Naive B cell (primary cell): ENCODE results near the gene INHBC. TPM values are rescaled to one million over a fixed set of nuclear protein-coding genes. Genes with fewer than 3 reads are reported as not detected.
"Not testable (repeated sequence)": the region's sequence is repeated elsewhere in the genome, so short reads cannot be mapped to it uniquely, and the experiment has no call there.

Experiments used
- ATAC-seq, 2 donors: fragments of 150-1000 bp; cut with Tn5 transposase; 2 replicates each; pipeline ENCODE4 v1.10.0; 2021; ENCODE audit warnings: low read depth in 2 of 2, mild to moderate bottlenecking in 2 of 2, moderate library complexity in 2 of 2
- DNase-seq: peaks from one replicate; pipeline ENCODE4 v3.0.0; 2022
- H3K27ac Mint-ChIP-seq, 6 donors: one replicate each; pipeline ENCODE4 v1.8.0; 2020 to 2022; ENCODE audit warnings: mild to moderate bottlenecking in 6 of 6, mixed read lengths in 6 of 6, moderate library complexity in 5 of 6, inconsistent platforms in 2 of 6
- H3K27me3 Mint-ChIP-seq, 3 donors: one replicate each; pipeline ENCODE4 v1.8.0; 2021 to 2022; ENCODE audit warnings: mixed read lengths in 3 of 3, mild to moderate bottlenecking in 1 of 3
- H3K36me3 Mint-ChIP-seq, 2 donors: one replicate each; pipeline ENCODE4 v1.8.0; 2020 to 2022; ENCODE audit warnings: mixed read lengths in 2 of 2, inconsistent platforms in 1 of 2, mild to moderate bottlenecking in 1 of 2
- H3K4me1 Mint-ChIP-seq, 3 donors: one replicate each; pipeline ENCODE4 v1.8.0; 2020 to 2022; ENCODE audit warnings: mixed read lengths in 3 of 3, inconsistent platforms in 1 of 3, mild to moderate bottlenecking in 1 of 3, moderate library complexity in 1 of 3
- H3K4me3 Mint-ChIP-seq, 8 donors: one replicate each; pipeline ENCODE4 v1.8.0; 2020 to 2022; ENCODE audit warnings: mild to moderate bottlenecking in 8 of 8, mixed read lengths in 8 of 8, moderate library complexity in 8 of 8, inconsistent platforms in 2 of 8
- H3K9me3 Mint-ChIP-seq, 7 donors: one replicate each; pipeline ENCODE4 v1.8.0; 2020 to 2022; ENCODE audit warnings: mixed read lengths in 7 of 7, mild to moderate bottlenecking in 5 of 7, inconsistent platforms in 2 of 7, moderate library complexity in 1 of 7
- polyA plus RNA-seq, 6 donors: library from polyadenylated mRNA; unstranded; fragments of 300-500 nt; fragmentation: Illumina TruSeq; gene quantifications; one replicate each; pipeline ENCODE4 v1.2.3, GENCODE V29; 2021; ENCODE audit warnings: low read depth in 6 of 6

Gene INHBC
- polyA plus RNA-seq, 6 donors from 2014 or later = not detected

- H3K27me3 Mint-ChIP-seq, ATAC-seq, DNase-seq, H3K9me3 Mint-ChIP-seq, H3K4me3 Mint-ChIP-seq, H3K36me3 Mint-ChIP-seq: not testable (repeated sequence)
- H3K4me1 Mint-ChIP-seq = peaks cover 21 to 42% (median 34%) of the 10 kb centered on the region in 3 donors
- peak overlapping the region in 1 of 6 donors; percentile 94 for H3K27ac Mint-ChIP-seq
These were observed 20.4 kb upstream of the INHBC start for GRCh38 chr12:57414160-57414559.

GRCh38 chr12:57415088-57415487, 19.5 kb upstream of the INHBC start:
- ATAC-seq (no peak), DNase-seq (no peak)
- no peaks in the 10 kb centered on the region for H3K27me3 Mint-ChIP-seq
- peaks cover 27 to 47% (median 39%) of the 10 kb centered on the region in 3 donors for H3K4me1 Mint-ChIP-seq
- H3K36me3 Mint-ChIP-seq = no peaks in the 10 kb centered on the region
- no peak overlapping the region for H3K4me3 Mint-ChIP-seq
- H3K27ac Mint-ChIP-seq = peak overlapping the region in 2 of 6 donors; percentile 1 to 33
- no peaks in the 10 kb centered on the region for H3K9me3 Mint-ChIP-seq

GRCh38 chr12:57416039-57416996, 18.3 kb upstream of the INHBC start:
- DNase-seq = no peak
- Mint-ChIP-seq H3K27ac (peak overlapping the region in 4 of 6 donors; percentile 44 to 95 (median 75)), H3K36me3 (no peaks in the 10 kb centered on the region), H3K9me3 (no peaks in the 10 kb centered on the region), H3K4me1 (peaks cover 35 to 54% (median 43%) of the 10 kb centered on the region in 3 donors), H3K4me3 (no peak overlapping the region), H3K27me3 (no peaks in the 10 kb centered on the region)
- no peak for ATAC-seq

GRCh38 chr12:57418255-57418654, 16.3 kb upstream of the INHBC start:
- peaks cover 30 to 43% (median 42%) of the 10 kb centered on the region in 3 donors for H3K4me1 Mint-ChIP-seq
- H3K9me3 Mint-ChIP-seq = no peaks in the 10 kb centered on the region
- peak overlapping the region in 3 of 6 donors; percentile 33 to 88 (median 75) for H3K27ac Mint-ChIP-seq

GRCh38 chr12:57419495-57419894, 15.1 kb upstream of the INHBC start:
- H3K4me1 Mint-ChIP-seq = peaks cover 33 to 48% (median 45%) of the 10 kb centered on the region in 3 donors
- DNase-seq (no peak), ATAC-seq (no peak)
- no peaks in the 10 kb centered on the region for H3K27me3 Mint-ChIP-seq
- peak overlapping the region in 1 of 8 donors; percentile 17 for H3K4me3 Mint-ChIP-seq
- peaks cover 0 to 8% of the 10 kb centered on the region in 2 donors for H3K36me3 Mint-ChIP-seq
- H3K9me3 Mint-ChIP-seq = no peaks in the 10 kb centered on the region
- peak overlapping the region in 5 of 6 donors; percentile 5 to 79 (median 40) for H3K27ac Mint-ChIP-seq

More at GRCh38 chr12:57418255-57418654, 16.3 kb upstream of the INHBC start:
- Mint-ChIP-seq H3K36me3 (peaks cover 0 to 4% of the 10 kb centered on the region in 2 donors), H3K4me3 (no peak overlapping the region), H3K27me3 (no peaks in the 10 kb centered on the region)
- DNase-seq (no peak), ATAC-seq (no peak)

GRCh38 chr12:57420482-57420881, 14.1 kb upstream of the INHBC start:
- Mint-ChIP-seq H3K4me3 (no peak overlapping the region), H3K27ac (peak overlapping the region in 3 of 6 donors; percentile 37 to 65 (median 41)), H3K36me3 (peaks cover 0 to 9% of the 10 kb centered on the region in 2 donors), H3K4me1 (peaks cover 28 to 46% (median 43%) of the 10 kb centered on the region in 3 donors), H3K9me3 (no peaks in the 10 kb centered on the region), H3K27me3 (no peaks in the 10 kb centered on the region)
- no peak for DNase-seq
- ATAC-seq = no peak

- H3K27ac Mint-ChIP-seq = peak overlapping the region in 3 of 6 donors; percentile 13 to 56 (median 54)
- not testable (repeated sequence) for H3K27me3 Mint-ChIP-seq, H3K9me3 Mint-ChIP-seq, ATAC-seq, H3K36me3 Mint-ChIP-seq, DNase-seq
- peak overlapping the region in 1 of 8 donors; percentile 25 for H3K4me3 Mint-ChIP-seq
- H3K4me1 Mint-ChIP-seq = peaks cover 33 to 47% (median 38%) of the 10 kb centered on the region in 3 donors
These were observed 7.6 kb upstream of the INHBC start for GRCh38 chr12:57426948-57427347.

- H3K4me1 Mint-ChIP-seq = peaks cover 33 to 51% (median 38%) of the 10 kb centered on the region in 3 donors
- ATAC-seq (no peak), DNase-seq (no peak)
- H3K9me3 Mint-ChIP-seq = no peaks in the 10 kb centered on the region
- peak overlapping the region; percentile 80 to 99 (median 98) for H3K27ac Mint-ChIP-seq
- peaks cover 0 to 5% of the 10 kb centered on the region in 2 donors for H3K36me3 Mint-ChIP-seq
- peak overlapping the region; percentile 68 to 99 (median 84) for H3K4me3 Mint-ChIP-seq
- no peaks in the 10 kb centered on the region for H3K27me3 Mint-ChIP-seq
These were observed 5.6 kb upstream of the INHBC start for GRCh38 chr12:57428965-57429364.

- ATAC-seq = no peak
- peak overlapping the region; percentile 98 to 100 (median 99) for H3K27ac Mint-ChIP-seq
These were observed 5.0 kb upstream of the INHBC start for GRCh38 chr12:57429473-57430111.

GRCh38 chr12:57430112-57430930, 4.3 kb upstream of the INHBC start:
- Mint-ChIP-seq H3K36me3 (no peaks in the 10 kb centered on the region), H3K27ac (peak overlapping the region; percentile 98 to 100 (median 100)), H3K4me1 (peaks cover 29 to 44% (median 31%) of the 10 kb centered on the region in 3 donors), H3K9me3 (no peaks in the 10 kb centered on the region), H3K27me3 (no peaks in the 10 kb centered on the region), H3K4me3 (peak overlapping the region; percentile 86 to 99 (median 97))
- peak; percentile 68 to 72 for ATAC-seq
- peak; percentile 79 for DNase-seq

More at GRCh38 chr12:57429473-57430111, 5.0 kb upstream of the INHBC start:
- H3K27me3 Mint-ChIP-seq = no peaks in the 10 kb centered on the region
- peak overlapping the region; percentile 86 to 99 (median 96) for H3K4me3 Mint-ChIP-seq
- DNase-seq = no peak
- H3K9me3 Mint-ChIP-seq = no peaks in the 10 kb centered on the region
- H3K36me3 Mint-ChIP-seq = peaks cover 0 to under 1% of the 10 kb centered on the region in 2 donors
- H3K4me1 Mint-ChIP-seq = peaks cover 29 to 46% (median 32%) of the 10 kb centered on the region in 3 donors

GRCh38 chr12:57430931-57431566, 3.5 kb upstream of the INHBC start, which contains the start of gene R3HDM2:
TSS of gene R3HDM2 (minus strand) at chr12:57431043. CDS start at chr12:57310428, 120,615 bp downstream.
- no peaks in the 10 kb centered on the region for H3K27me3 Mint-ChIP-seq
- peaks cover 26 to 42% (median 27%) of the 10 kb centered on the region in 3 donors for H3K4me1 Mint-ChIP-seq
- peak; percentile 89 to 91 for ATAC-seq
- H3K27ac Mint-ChIP-seq = peak within 1 kb of the TSS; percentile 98 to 100 (median 100)
- H3K36me3 Mint-ChIP-seq = no peaks in the 10 kb centered on the region
- no peaks in the 10 kb centered on the region for H3K9me3 Mint-ChIP-seq
- peak within 1 kb of the TSS; percentile 86 to 99 (median 97) for H3K4me3 Mint-ChIP-seq
- DNase-seq = peak; percentile 96

GRCh38 chr12:57431654-57432188, 2.9 kb upstream of the INHBC start:
- H3K27me3 Mint-ChIP-seq = no peaks in the 10 kb centered on the region
- no peaks in the 10 kb centered on the region for H3K9me3 Mint-ChIP-seq
- peaks cover 23 to 38% (median 26%) of the 10 kb centered on the region in 3 donors for H3K4me1 Mint-ChIP-seq
- peak overlapping the region; percentile 98 to 100 (median 100) for H3K27ac Mint-ChIP-seq
- no peaks in the 10 kb centered on the region for H3K36me3 Mint-ChIP-seq
- peak overlapping the region; percentile 86 to 98 (median 94) for H3K4me3 Mint-ChIP-seq
- ATAC-seq = no peak
- DNase-seq = no peak
